ENCODE results near the gene ADK. TPM values are rescaled to one million over a fixed set of nuclear protein-coding genes. Genes with fewer than 3 reads are reported as not detected.
A peak's percentile ranks its signal among the peaks of the same experiment; 100 is the strongest.

Gene ADK
- total and polyA plus RNA-seq, 2 experiments from 2014 or later, result 39.9 to 53.0 TPM

- Histone ChIP-seq H2AFZ (no peak overlapping the region), H3K4me3 (no peak overlapping the region), H3K79me2 (replicated peaks; ENCODE audit: insufficient read depth) (no peaks in the 10 kb centered on the region), H3K36me3 (ENCODE audit: insufficient read depth) (peaks cover 8% of the 10 kb centered on the region; the same call in 1 of the 2 replicates), H4K20me1 (replicated peaks; ENCODE audit: insufficient read depth) (no peaks in the 10 kb centered on the region), H3K27me3 (ENCODE audit: insufficient read depth) (no peaks in the 10 kb centered on the region), H3K4me1 (ENCODE audit: insufficient read depth) (peaks cover 13% of the 10 kb centered on the region), H3K9me2 (ENCODE audit: insufficient read depth) (no peaks in the 10 kb centered on the region), H3K4me2 (peak overlapping the region; percentile 4; the same call in 1 of the 2 replicates), H3K27ac (ENCODE audit: low read depth) (no peak overlapping the region), H3F3A (replicated peaks; ENCODE audit: low read depth) (no peaks in the 10 kb centered on the region)
- no peak for TF ChIP-seq STAT1 (IDR thresholded peaks at IDR 0.05; ENCODE audit: unreplicated experiment)
- no peak for TF ChIP-seq ZNF114 (CRISPR knock-in tag; IDR thresholded peaks at IDR 0.05)
- TF ChIP-seq, protein P1, sequence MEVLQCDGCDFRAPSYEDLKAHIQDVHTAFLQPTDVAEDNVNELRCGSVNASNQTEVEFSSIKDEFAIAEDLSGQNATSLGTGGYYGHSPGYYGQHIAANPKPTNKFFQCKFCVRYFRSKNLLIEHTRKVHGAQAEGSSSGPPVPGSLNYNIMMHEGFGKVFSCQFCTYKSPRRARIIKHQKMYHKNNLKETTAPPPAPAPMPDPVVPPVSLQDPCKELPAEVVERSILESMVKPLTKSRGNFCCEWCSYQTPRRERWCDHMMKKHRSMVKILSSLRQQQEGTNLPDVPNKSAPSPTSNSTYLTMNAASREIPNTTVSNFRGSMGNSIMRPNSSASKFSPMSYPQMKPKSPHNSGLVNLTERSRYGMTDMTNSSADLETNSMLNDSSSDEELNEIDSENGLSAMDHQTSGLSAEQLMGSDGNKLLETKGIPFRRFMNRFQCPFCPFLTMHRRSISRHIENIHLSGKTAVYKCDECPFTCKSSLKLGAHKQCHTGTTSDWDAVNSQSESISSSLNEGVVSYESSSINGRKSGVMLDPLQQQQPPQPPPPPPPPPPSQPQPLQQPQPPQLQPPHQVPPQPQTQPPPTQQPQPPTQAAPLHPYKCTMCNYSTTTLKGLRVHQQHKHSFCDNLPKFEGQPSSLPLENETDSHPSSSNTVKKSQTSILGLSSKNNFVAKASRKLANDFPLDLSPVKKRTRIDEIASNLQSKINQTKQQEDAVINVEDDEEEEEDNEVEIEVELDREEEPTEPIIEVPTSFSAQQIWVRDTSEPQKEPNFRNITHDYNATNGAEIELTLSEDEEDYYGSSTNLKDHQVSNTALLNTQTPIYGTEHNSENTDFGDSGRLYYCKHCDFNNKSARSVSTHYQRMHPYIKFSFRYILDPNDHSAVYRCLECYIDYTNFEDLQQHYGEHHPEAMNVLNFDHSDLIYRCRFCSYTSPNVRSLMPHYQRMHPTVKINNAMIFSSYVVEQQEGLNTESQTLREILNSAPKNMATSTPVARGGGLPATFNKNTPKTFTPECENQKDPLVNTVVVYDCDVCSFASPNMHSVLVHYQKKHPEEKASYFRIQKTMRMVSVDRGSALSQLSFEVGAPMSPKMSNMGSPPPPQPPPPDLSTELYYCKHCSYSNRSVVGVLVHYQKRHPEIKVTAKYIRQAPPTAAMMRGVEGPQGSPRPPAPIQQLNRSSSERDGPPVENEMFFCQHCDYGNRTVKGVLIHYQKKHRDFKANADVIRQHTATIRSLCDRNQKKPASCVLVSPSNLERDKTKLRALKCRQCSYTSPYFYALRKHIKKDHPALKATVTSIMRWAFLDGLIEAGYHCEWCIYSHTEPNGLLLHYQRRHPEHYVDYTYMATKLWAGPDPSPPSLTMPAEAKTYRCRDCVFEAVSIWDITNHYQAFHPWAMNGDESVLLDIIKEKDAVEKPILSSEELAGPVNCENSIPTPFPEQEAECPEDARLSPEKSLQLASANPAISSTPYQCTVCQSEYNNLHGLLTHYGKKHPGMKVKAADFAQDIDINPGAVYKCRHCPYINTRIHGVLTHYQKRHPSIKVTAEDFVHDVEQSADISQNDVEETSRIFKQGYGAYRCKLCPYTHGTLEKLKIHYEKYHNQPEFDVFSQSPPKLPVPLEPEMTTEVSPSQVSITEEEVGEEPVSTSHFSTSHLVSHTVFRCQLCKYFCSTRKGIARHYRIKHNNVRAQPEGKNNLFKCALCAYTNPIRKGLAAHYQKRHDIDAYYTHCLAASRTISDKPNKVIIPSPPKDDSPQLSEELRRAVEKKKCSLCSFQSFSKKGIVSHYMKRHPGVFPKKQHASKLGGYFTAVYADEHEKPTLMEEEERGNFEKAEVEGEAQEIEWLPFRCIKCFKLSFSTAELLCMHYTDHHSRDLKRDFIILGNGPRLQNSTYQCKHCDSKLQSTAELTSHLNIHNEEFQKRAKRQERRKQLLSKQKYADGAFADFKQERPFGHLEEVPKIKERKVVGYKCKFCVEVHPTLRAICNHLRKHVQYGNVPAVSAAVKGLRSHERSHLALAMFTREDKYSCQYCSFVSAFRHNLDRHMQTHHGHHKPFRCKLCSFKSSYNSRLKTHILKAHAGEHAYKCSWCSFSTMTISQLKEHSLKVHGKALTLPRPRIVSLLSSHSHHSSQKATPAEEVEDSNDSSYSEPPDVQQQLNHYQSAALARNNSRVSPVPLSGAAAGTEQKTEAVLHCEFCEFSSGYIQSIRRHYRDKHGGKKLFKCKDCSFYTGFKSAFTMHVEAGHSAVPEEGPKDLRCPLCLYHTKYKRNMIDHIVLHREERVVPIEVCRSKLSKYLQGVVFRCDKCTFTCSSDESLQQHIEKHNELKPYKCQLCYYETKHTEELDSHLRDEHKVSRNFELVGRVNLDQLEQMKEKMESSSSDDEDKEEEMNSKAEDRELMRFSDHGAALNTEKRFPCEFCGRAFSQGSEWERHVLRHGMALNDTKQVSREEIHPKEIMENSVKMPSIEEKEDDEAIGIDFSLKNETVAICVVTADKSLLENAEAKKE (CRISPR knock-in tag; IDR thresholded peaks at IDR 0.05), result peak; percentile 66
- no peak for TF ChIP-seq NANOG (IDR thresholded peaks at IDR 0.05; ENCODE audit: borderline replicate concordance)
- TF ChIP-seq EZH2 (IDR thresholded peaks at IDR 0.05; ENCODE audit: low read depth, unreplicated experiment), result no peak
- no peak for TF ChIP-seq POLR2AphosphoS5 (IDR thresholded peaks at IDR 0.05; ENCODE audit: low read depth)
- no peak for TF ChIP-seq CREB1 (CRISPR knock-in tag; IDR thresholded peaks at IDR 0.05; ENCODE audit: low read depth)
- Mint-ChIP-seq H3K4me1 (peaks cover 19% of the 10 kb centered on the region), H3K4me3 (no peak overlapping the region), H3K9me3 (peaks cover 47% of the 10 kb centered on the region), H3K27me3 (ENCODE audit: insufficient read depth, low read depth, poor library complexity) (peaks cover 2% of the 10 kb centered on the region), H3K27ac (no peak overlapping the region), H3K36me3 (ENCODE audit: low read depth) (peaks cover 40% of the 10 kb centered on the region)
- peak; percentile 95 for ATAC-seq
- peak; percentile 45 for DNase-seq (ENCODE audit: low spot score)
Measured at GRCh38 chr10:74575191-74575720, 424.2 kb downstream of the ADK start.
